ENCODE data around the gene FILIP1.

GRCh38 chr6:75502884-75503283, 9.3 kb upstream of the FILIP1 start:
- TF ChIP-seq EZH2 (IDR thresholded peaks at IDR 0.05; ENCODE audit: insufficient read depth, low read length) (no peak), CTCF (IDR thresholded peaks at IDR 0.05; ENCODE audit: insufficient read depth, low read depth, low read length) (no peak)
